ENCODE results near the gene ITPRID2. TPM values are rescaled to one million over a fixed set of nuclear protein-coding genes. Genes with fewer than 3 reads are reported as not detected.
A peak's percentile ranks its signal among the peaks of the same experiment; 100 is the strongest.

Gene ITPRID2
- total and polyA plus RNA-seq, 10 of the 15 experiments (the other 5 are each of a cell fraction or from before 2014, with no cell fraction given) = 4.7 to 23.7 (median 13.1) TPM

DNA sequence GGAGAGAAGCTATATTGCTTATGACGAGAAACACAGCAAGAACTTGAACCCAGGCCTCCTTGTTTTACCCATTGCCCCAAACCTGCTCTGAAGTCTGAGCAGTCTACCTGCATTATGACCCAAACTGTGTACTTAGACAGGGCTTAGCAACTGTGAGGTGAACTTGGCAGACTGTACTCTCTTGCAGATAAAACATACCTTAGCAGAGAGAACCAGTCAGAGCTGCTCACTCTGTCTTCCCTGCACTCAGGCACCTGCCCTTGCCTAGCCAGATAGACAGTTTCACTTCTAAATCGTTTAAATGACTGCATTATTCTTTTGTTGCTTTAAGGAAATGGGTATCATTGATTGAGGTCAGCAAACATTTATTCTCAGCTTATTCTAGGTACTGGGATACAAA is 20.3 kb downstream of the ITPRID2 start:
- ChIA-PET RAD21 (ENCODE audit: unreplicated experiment) (no interaction called here), CTCF (interaction anchor here (1.0 to 3.2 kb wide), 2 partner anchors 8 to 12 kb away, joined by 3 to 10 read pairs; no protein-coding TSS in a partner anchor), SMC1A (ENCODE audit: uncharacterized antibody, unreplicated experiment) (interaction anchor here (1.0 kb wide), 1 partner anchor 15 kb away, joined by 6 read pairs; no protein-coding TSS in a partner anchor), POLR2A (no interaction called here)
- Histone ChIP-seq H3K27ac (ENCODE audit: control insufficient read depth, insufficient read depth) (no peak overlapping the region), H4K20me1 (ENCODE audit: control insufficient read depth, insufficient read depth) (no peaks in the 10 kb centered on the region), H3K9ac (ENCODE audit: control insufficient read depth, insufficient read depth, low read length) (no peak overlapping the region), H3K4me1 (ENCODE audit: control insufficient read depth, insufficient read depth, low read length) (peaks cover 15% of the 10 kb centered on the region; the same call in 1 of the 2 replicates), H3K9me3 (replicated peaks; ENCODE audit: control insufficient read depth, insufficient read depth, low read length) (no peaks in the 10 kb centered on the region), H3K4me2 (ENCODE audit: control insufficient read depth, insufficient read depth) (no peak overlapping the region), H3K36me3 (ENCODE audit: control insufficient read depth in 2 of 2, insufficient read depth in 2 of 2, low read length in 1 of 2) (peaks cover 8 to 10% of the 10 kb centered on the region in 2 experiments), H3K4me3 (no peak overlapping the region), H3K27me3 (replicated peaks in 1 of 2; ENCODE audit: control insufficient read depth in 2 of 2, insufficient read depth in 2 of 2, low read length in 1 of 2) (no peaks in the 10 kb centered on the region), H3K79me2 (ENCODE audit: control insufficient read depth, insufficient read depth, low read length) (no peaks in the 10 kb centered on the region; the same call in 1 of the 2 replicates), H2AFZ (ENCODE audit: control insufficient read depth, low read depth, low read length) (no peak overlapping the region)
- no TSS peak for BruUV-seq (replicated peaks)
- FAIRE-seq (no peak), DNase-seq (ENCODE audit: low read depth, low spot score) (no peak), ATAC-seq (0 out of 3 replicates have a peak, but pooled peaks have one; percentile 38)
- in situ Hi-C loops (cut with MboI) (no loop called here), intact Hi-C loops (cut with micrococcal nuclease; ENCODE audit: unreplicated experiment) (no loop called here)
- WGBS (ENCODE audit: insufficient coverage, insufficient replicate concordance, low lambda C conversion rate, missing lambda C conversion rate) = 53% methylated on average over 2 of the region's 2 CpGs
- no peak for TF ChIP-seq MYB (IDR thresholded peaks at IDR 0.05; ENCODE audit: borderline replicate concordance, low read depth, low read length)
- TF ChIP-seq, protein P1, sequence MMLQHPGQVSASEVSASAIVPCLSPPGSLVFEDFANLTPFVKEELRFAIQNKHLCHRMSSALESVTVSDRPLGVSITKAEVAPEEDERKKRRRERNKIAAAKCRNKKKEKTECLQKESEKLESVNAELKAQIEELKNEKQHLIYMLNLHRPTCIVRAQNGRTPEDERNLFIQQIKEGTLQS (IDR thresholded peaks at IDR 0.05; ENCODE audit: borderline replicate concordance, extremely low read depth, low read depth, low read length) = no peak
- TF ChIP-seq MYC (IDR thresholded peaks at IDR 0.05; ENCODE audit: insufficient read depth, insufficient read length, insufficient replicate concordance, low read length, severe bottlenecking) = no peak
- TF ChIP-seq, protein P2, sequence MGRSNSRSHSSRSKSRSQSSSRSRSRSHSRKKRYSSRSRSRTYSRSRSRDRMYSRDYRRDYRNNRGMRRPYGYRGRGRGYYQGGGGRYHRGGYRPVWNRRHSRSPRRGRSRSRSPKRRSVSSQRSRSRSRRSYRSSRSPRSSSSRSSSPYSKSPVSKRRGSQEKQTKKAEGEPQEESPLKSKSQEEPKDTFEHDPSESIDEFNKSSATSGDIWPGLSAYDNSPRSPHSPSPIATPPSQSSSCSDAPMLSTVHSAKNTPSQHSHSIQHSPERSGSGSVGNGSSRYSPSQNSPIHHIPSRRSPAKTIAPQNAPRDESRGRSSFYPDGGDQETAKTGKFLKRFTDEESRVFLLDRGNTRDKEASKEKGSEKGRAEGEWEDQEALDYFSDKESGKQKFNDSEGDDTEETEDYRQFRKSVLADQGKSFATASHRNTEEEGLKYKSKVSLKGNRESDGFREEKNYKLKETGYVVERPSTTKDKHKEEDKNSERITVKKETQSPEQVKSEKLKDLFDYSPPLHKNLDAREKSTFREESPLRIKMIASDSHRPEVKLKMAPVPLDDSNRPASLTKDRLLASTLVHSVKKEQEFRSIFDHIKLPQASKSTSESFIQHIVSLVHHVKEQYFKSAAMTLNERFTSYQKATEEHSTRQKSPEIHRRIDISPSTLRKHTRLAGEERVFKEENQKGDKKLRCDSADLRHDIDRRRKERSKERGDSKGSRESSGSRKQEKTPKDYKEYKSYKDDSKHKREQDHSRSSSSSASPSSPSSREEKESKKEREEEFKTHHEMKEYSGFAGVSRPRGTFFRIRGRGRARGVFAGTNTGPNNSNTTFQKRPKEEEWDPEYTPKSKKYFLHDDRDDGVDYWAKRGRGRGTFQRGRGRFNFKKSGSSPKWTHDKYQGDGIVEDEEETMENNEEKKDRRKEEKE (IDR thresholded peaks at IDR 0.05) = no peak
- TF ChIP-seq MTA2 (IDR thresholded peaks at IDR 0.05; ENCODE audit: low read depth) = no peak
- no peak for TF ChIP-seq RUNX3 (IDR thresholded peaks at IDR 0.05; ENCODE audit: low read length)
- TF ChIP-seq RELA (IDR thresholded peaks at IDR 0.05; ENCODE audit: borderline replicate concordance, partially characterized antibody) = no peak
- TF ChIP-seq EED (IDR thresholded peaks at IDR 0.05; ENCODE audit: low read depth) = no peak
- TF ChIP-seq ASH2L (IDR thresholded peaks at IDR 0.05; ENCODE audit: borderline replicate concordance, low read depth) = no peak
- TF ChIP-seq, protein P3, sequence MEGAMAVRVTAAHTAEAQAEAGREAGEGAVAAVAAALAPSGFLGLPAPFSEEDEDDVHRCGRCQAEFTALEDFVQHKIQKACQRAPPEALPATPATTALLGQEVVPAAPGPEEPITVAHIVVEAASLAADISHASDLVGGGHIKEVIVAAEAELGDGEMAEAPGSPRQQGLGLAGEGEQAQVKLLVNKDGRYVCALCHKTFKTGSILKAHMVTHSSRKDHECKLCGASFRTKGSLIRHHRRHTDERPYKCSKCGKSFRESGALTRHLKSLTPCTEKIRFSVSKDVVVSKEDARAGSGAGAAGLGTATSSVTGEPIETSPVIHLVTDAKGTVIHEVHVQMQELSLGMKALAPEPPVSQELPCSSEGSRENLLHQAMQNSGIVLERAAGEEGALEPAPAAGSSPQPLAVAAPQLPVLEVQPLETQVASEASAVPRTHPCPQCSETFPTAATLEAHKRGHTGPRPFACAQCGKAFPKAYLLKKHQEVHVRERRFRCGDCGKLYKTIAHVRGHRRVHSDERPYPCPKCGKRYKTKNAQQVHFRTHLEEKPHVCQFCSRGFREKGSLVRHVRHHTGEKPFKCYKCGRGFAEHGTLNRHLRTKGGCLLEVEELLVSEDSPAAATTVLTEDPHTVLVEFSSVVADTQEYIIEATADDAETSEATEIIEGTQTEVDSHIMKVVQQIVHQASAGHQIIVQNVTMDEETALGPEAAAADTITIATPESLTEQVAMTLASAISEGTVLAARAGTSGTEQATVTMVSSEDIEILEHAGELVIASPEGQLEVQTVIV (IDR thresholded peaks at IDR 0.05; ENCODE audit: borderline replicate concordance, partially characterized antibody) = no peak
- no peak for TF ChIP-seq EZH2 (IDR thresholded peaks at IDR 0.05; ENCODE audit: borderline replicate concordance, control insufficient read depth, low read depth, low read length)
- TF ChIP-seq IKZF1 (conservative IDR thresholded peaks at IDR 0.05) = no peak
- no peak for TF ChIP-seq POLR2AphosphoS2 (IDR thresholded peaks at IDR 0.05; ENCODE audit: low read depth, low read length)
- TF ChIP-seq HCFC1 (IDR thresholded peaks at IDR 0.05; ENCODE audit: low read length) = no peak
- TF ChIP-seq, protein P4, sequence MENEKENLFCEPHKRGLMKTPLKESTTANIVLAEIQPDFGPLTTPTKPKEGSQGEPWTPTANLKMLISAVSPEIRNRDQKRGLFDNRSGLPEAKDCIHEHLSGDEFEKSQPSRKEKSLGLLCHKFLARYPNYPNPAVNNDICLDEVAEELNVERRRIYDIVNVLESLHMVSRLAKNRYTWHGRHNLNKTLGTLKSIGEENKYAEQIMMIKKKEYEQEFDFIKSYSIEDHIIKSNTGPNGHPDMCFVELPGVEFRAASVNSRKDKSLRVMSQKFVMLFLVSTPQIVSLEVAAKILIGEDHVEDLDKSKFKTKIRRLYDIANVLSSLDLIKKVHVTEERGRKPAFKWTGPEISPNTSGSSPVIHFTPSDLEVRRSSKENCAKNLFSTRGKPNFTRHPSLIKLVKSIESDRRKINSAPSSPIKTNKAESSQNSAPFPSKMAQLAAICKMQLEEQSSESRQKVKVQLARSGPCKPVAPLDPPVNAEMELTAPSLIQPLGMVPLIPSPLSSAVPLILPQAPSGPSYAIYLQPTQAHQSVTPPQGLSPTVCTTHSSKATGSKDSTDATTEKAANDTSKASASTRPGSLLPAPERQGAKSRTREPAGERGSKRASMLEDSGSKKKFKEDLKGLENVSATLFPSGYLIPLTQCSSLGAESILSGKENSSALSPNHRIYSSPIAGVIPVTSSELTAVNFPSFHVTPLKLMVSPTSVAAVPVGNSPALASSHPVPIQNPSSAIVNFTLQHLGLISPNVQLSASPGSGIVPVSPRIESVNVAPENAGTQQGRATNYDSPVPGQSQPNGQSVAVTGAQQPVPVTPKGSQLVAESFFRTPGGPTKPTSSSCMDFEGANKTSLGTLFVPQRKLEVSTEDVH (IDR thresholded peaks at IDR 0.05; ENCODE audit: low read depth, partially characterized antibody) = no peak
- TF ChIP-seq JUNB (IDR thresholded peaks at IDR 0.05) = no peak
